Liver (tissue), 9 donors: ENCODE data around the gene HACE1. TPM values are rescaled to one million over a fixed set of nuclear protein-coding genes. Genes with fewer than 3 reads are reported as not detected.

Source experiments
- DNase-seq: peaks from one replicate; pipeline ENCODE4 v3.0.0-alpha.2; 2017; ENCODE audit warnings: low spot score
- H3K27ac ChIP-seq, 2 donors: one replicate each; pipeline ENCODE4 v1.7.0; 2013; ENCODE audit warnings: inconsistent platforms in 2 of 2, low read length in 2 of 2, control low read depth in 1 of 2, low read depth in 1 of 2, mild to moderate bottlenecking in 1 of 2
- H3K27me3 ChIP-seq, 4 donors: one replicate each; pipeline versions ENCODE4 v1.6.1 to v1.7.0; 2013; ENCODE audit warnings: low read length in 3 of 4, inconsistent platforms in 1 of 4, mild to moderate bottlenecking in 1 of 4, moderate library complexity in 1 of 4; ENCODE audit not compliant: control insufficient read depth in 4 of 4, insufficient read depth in 4 of 4
- H3K36me3 ChIP-seq, 4 donors: one replicate each; pipeline versions ENCODE4 v1.6.1 to v1.7.0; 2013; ENCODE audit warnings: low read length in 3 of 4, mild to moderate bottlenecking in 3 of 4, low read depth in 1 of 4, moderate library complexity in 1 of 4; ENCODE audit not compliant: control insufficient read depth in 4 of 4, insufficient read depth in 3 of 4
- H3K4me1 ChIP-seq, 4 donors: one replicate each; pipeline versions ENCODE4 v1.6.1 to v1.7.0; 2013; ENCODE audit warnings: low read length in 3 of 4, mild to moderate bottlenecking in 3 of 4, moderate library complexity in 1 of 4; ENCODE audit not compliant: control insufficient read depth in 4 of 4, insufficient read depth in 4 of 4
- H3K4me3 ChIP-seq, 3 donors: one replicate each; pipeline versions ENCODE4 v1.6.1 to v1.7.0; 2013; ENCODE audit warnings: low read length in 3 of 3, control low read depth in 1 of 3, low read depth in 1 of 3, mild to moderate bottlenecking in 1 of 3
- H3K9ac ChIP-seq, 2 donors: one replicate each; pipeline ENCODE4 v1.7.0; 2013; ENCODE audit warnings: low read length in 2 of 2, mild to moderate bottlenecking in 2 of 2, moderate library complexity in 2 of 2, control low read depth in 1 of 2, low read depth in 1 of 2
- H3K9me3 ChIP-seq, 4 donors: one replicate each; pipeline versions ENCODE4 v1.6.1 to v1.7.0; 2013; ENCODE audit warnings: low read length in 3 of 4; ENCODE audit not compliant: control insufficient read depth in 4 of 4
- EGR1 ChIP-seq, 2 donors: IDR thresholded peaks; 2 replicates each; pipeline ENCODE4 v1.6.1; 2016 to 2018; ENCODE audit warnings: antibody characterized with exemption in 2 of 2, low read depth in 2 of 2
- FOXA1 ChIP-seq: IDR thresholded peaks from 2 replicates; pipeline ENCODE4 v1.6.1; 2016; ENCODE audit warnings: antibody characterized with exemption
- FOXA2 ChIP-seq: IDR thresholded peaks from 2 replicates; pipeline ENCODE4 v1.6.1; 2016; ENCODE audit warnings: antibody characterized with exemption
- GABPA ChIP-seq, 2 donors: IDR thresholded peaks in 1 of 2; conservative IDR thresholded peaks in 1 of 2; 2 replicates each; pipeline ENCODE4 v1.6.1; 2016; ENCODE audit warnings: antibody characterized with exemption in 2 of 2, mild to moderate bottlenecking in 1 of 2, moderate library complexity in 1 of 2
- HNF4A ChIP-seq, 2 donors: conservative IDR thresholded peaks; 2 replicates each; pipeline ENCODE4 v1.6.1; 2016; ENCODE audit warnings: antibody characterized with exemption in 2 of 2, mild to moderate bottlenecking in 2 of 2
- HNF4G ChIP-seq: IDR thresholded peaks from 2 replicates; pipeline ENCODE4 v1.6.1; 2016; ENCODE audit warnings: antibody characterized with exemption
- JUND ChIP-seq, 2 donors: IDR thresholded peaks; 2 replicates each; pipeline ENCODE4 v1.6.1; 2016; ENCODE audit warnings: antibody characterized with exemption in 2 of 2
- NR2F2 ChIP-seq: IDR thresholded peaks from 2 replicates; pipeline ENCODE4 v1.6.1; 2016; ENCODE audit warnings: antibody characterized with exemption
- RAD21 ChIP-seq, 2 donors: IDR thresholded peaks; 2 replicates each; pipeline ENCODE4 v1.6.1; 2016; ENCODE audit warnings: antibody characterized with exemption in 2 of 2, mild to moderate bottlenecking in 2 of 2
- RXRA ChIP-seq, 2 donors: IDR thresholded peaks; 2 replicates each; pipeline ENCODE4 v1.6.1; 2017 to 2018; ENCODE audit warnings: antibody characterized with exemption in 2 of 2, mild to moderate bottlenecking in 1 of 2
- SP1 ChIP-seq: IDR thresholded peaks from 2 replicates; pipeline ENCODE4 v1.6.1; 2018; ENCODE audit warnings: antibody characterized with exemption, mild to moderate bottlenecking
- TAF1 ChIP-seq: conservative IDR thresholded peaks from 2 replicates; pipeline ENCODE4 v1.6.1; 2016; ENCODE audit warnings: antibody characterized with exemption, mild to moderate bottlenecking
- YY1 ChIP-seq: IDR thresholded peaks from 2 replicates; pipeline ENCODE4 v1.6.1; 2016; ENCODE audit warnings: antibody characterized with exemption, mild to moderate bottlenecking
- WGBS: extraction: QIAGEN DNeasy Blood & Tissue Kit; methylation state at CpG from one replicate; pipeline ENCODE4 v1.1.7; 2013; 5-methylcytosine and 5-hydroxymethylcytosine counted together
- polyA plus RNA-seq, 2 donors: library from polyadenylated mRNA; stranded (reverse) in 1 of 2; unstranded in 1 of 2; fragments of 200-250 nt in 1 of 2; fragments of >200 nt in 1 of 2; fragmentation: Nextera tagmentation in 1 of 2; extraction: Ambion mirVana in 1 of 2; gene quantifications; one replicate each; pipeline versions ENCODE4 v1.2.1 to v1.2.3, GENCODE V29; 2013 to 2015
- total RNA-seq, 2 donors: library from RNA; depleted of rRNA; stranded (reverse); fragments of >200 nt; gene quantifications; one replicate each; pipeline ENCODE4 v1.2.3, GENCODE V29; 2014
- TF ChIP-seq, protein P1 (sequence below): IDR thresholded peaks from 2 replicates; pipeline ENCODE4 v1.6.1; 2016; ENCODE audit warnings: antibody characterized with exemption
- TF ChIP-seq, protein P2 (sequence below): fragments of 150-350 bp; IDR thresholded peaks from 2 replicates; pipeline ENCODE4 v1.5.1; 2017; ENCODE audit warnings: improper control_type of control experiment, low read depth, low read length; ENCODE audit not compliant: missing input control
- TF ChIP-seq, protein P3 (sequence below): IDR thresholded peaks from 2 replicates; pipeline ENCODE4 v1.6.1; 2016; ENCODE audit warnings: antibody characterized with exemption
- TF ChIP-seq, protein P4 (sequence below): IDR thresholded peaks from 2 replicates; pipeline ENCODE4 v1.6.1; 2016; ENCODE audit warnings: antibody characterized with exemption
- TF ChIP-seq, protein P5 (sequence below): IDR thresholded peaks from 2 replicates; pipeline ENCODE4 v1.6.1; 2016; ENCODE audit warnings: antibody characterized with exemption, mild to moderate bottlenecking
- donor health status: healthy.
- donor health status: healthy.
- donor health status: healthy.
- donor health status: healthy.
- donor health status: healthy.

The HACE1 gene
- total and polyA plus RNA-seq, 4 donors, result 1.3 to 7.2 (median 2.5) TPM

DNA sequence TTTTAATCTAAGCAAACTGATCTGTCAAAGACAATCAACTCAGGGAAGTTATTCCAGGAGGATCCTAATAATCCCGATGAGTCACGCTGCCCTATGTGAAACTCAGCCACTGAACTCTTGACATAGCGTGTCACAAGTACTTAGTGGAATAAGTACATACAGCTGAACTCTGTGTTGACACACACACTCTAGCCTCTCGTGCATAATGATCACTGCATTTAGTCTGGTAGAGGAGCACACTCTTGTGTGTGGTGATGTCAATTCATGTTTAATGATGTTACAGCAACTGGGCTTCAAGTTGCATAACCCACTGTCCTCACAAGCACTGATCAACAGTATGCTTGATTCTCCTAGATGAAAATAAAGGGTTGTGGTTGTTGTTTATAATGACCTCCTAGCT is 148.3 kb downstream of the HACE1 start:
- no peak overlapping the region for H3K4me3 ChIP-seq
- H3K9me3 ChIP-seq, result no peaks in the 10 kb centered on the region
- H3K27ac ChIP-seq, result no peak overlapping the region
- peak; percentile 48 for TF ChIP-seq YY1
- no peak for TF ChIP-seq GABPA (IDR thresholded peaks at IDR 0.05 in 1 of 2, conservative IDR thresholded peaks at IDR 0.05 in 1 of 2)
- peak; percentile 97 for TF ChIP-seq FOXA2
- peak; percentile 94 for TF ChIP-seq SP1
- no peak for TF ChIP-seq EGR1 (IDR thresholded peaks at IDR 0.05; ENCODE audit: low read depth in 2 of 2)
- no peak for TF ChIP-seq TAF1
- TF ChIP-seq, protein P1, sequence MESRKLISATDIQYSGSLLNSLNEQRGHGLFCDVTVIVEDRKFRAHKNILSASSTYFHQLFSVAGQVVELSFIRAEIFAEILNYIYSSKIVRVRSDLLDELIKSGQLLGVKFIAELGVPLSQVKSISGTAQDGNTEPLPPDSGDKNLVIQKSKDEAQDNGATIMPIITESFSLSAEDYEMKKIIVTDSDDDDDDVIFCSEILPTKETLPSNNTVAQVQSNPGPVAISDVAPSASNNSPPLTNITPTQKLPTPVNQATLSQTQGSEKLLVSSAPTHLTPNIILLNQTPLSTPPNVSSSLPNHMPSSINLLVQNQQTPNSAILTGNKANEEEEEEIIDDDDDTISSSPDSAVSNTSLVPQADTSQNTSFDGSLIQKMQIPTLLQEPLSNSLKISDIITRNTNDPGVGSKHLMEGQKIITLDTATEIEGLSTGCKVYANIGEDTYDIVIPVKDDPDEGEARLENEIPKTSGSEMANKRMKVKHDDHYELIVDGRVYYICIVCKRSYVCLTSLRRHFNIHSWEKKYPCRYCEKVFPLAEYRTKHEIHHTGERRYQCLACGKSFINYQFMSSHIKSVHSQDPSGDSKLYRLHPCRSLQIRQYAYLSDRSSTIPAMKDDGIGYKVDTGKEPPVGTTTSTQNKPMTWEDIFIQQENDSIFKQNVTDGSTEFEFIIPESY, result peak; percentile 63
- peak; percentile 48 for TF ChIP-seq RAD21 (IDR thresholded peaks at IDR 0.05)
- TF ChIP-seq FOXA1, result peak; percentile 96
- TF ChIP-seq, protein P2, sequence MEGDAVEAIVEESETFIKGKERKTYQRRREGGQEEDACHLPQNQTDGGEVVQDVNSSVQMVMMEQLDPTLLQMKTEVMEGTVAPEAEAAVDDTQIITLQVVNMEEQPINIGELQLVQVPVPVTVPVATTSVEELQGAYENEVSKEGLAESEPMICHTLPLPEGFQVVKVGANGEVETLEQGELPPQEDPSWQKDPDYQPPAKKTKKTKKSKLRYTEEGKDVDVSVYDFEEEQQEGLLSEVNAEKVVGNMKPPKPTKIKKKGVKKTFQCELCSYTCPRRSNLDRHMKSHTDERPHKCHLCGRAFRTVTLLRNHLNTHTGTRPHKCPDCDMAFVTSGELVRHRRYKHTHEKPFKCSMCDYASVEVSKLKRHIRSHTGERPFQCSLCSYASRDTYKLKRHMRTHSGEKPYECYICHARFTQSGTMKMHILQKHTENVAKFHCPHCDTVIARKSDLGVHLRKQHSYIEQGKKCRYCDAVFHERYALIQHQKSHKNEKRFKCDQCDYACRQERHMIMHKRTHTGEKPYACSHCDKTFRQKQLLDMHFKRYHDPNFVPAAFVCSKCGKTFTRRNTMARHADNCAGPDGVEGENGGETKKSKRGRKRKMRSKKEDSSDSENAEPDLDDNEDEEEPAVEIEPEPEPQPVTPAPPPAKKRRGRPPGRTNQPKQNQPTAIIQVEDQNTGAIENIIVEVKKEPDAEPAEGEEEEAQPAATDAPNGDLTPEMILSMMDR, result no peak
- TF ChIP-seq, protein P3, sequence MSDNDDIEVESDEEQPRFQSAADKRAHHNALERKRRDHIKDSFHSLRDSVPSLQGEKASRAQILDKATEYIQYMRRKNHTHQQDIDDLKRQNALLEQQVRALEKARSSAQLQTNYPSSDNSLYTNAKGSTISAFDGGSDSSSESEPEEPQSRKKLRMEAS, result peak; percentile 49
- peak; percentile 83 to 87 for TF ChIP-seq HNF4A (conservative IDR thresholded peaks at IDR 0.05)
- TF ChIP-seq, protein P4, sequence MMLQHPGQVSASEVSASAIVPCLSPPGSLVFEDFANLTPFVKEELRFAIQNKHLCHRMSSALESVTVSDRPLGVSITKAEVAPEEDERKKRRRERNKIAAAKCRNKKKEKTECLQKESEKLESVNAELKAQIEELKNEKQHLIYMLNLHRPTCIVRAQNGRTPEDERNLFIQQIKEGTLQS, result peak; percentile 98
- peak; percentile 31 for TF ChIP-seq NR2F2
- TF ChIP-seq RXRA (IDR thresholded peaks at IDR 0.05), result peak; percentile 93 to 96
- TF ChIP-seq HNF4G, result peak; percentile 54
- peak; percentile 96 to 99 for TF ChIP-seq JUND (IDR thresholded peaks at IDR 0.05)
- TF ChIP-seq, protein P5, sequence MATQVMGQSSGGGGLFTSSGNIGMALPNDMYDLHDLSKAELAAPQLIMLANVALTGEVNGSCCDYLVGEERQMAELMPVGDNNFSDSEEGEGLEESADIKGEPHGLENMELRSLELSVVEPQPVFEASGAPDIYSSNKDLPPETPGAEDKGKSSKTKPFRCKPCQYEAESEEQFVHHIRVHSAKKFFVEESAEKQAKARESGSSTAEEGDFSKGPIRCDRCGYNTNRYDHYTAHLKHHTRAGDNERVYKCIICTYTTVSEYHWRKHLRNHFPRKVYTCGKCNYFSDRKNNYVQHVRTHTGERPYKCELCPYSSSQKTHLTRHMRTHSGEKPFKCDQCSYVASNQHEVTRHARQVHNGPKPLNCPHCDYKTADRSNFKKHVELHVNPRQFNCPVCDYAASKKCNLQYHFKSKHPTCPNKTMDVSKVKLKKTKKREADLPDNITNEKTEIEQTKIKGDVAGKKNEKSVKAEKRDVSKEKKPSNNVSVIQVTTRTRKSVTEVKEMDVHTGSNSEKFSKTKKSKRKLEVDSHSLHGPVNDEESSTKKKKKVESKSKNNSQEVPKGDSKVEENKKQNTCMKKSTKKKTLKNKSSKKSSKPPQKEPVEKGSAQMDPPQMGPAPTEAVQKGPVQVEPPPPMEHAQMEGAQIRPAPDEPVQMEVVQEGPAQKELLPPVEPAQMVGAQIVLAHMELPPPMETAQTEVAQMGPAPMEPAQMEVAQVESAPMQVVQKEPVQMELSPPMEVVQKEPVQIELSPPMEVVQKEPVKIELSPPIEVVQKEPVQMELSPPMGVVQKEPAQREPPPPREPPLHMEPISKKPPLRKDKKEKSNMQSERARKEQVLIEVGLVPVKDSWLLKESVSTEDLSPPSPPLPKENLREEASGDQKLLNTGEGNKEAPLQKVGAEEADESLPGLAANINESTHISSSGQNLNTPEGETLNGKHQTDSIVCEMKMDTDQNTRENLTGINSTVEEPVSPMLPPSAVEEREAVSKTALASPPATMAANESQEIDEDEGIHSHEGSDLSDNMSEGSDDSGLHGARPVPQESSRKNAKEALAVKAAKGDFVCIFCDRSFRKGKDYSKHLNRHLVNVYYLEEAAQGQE, result peak; percentile 68
- no peak for DNase-seq
- no peaks in the 10 kb centered on the region for H3K36me3 ChIP-seq
- no peaks in the 10 kb centered on the region for H3K27me3 ChIP-seq
- WGBS, result 44% methylated on average over 4 of the region's 4 CpGs
- H3K4me1 ChIP-seq, result no peaks in the 10 kb centered on the region
- H3K9ac ChIP-seq, result no peak overlapping the region
